GM12875 (cell line): ENCODE measurements around the gene IL37.

Experiments used
- H3K4me3 ChIP-seq: one replicate; pipeline ENCODE4 v1.5.1; 2011; ENCODE audit warnings: low read depth, low read length, control low read depth
- CTCF ChIP-seq: IDR thresholded peaks from 2 replicates; pipeline ENCODE4 v1.5.1; 2011; ENCODE audit warnings: low read depth, mild to moderate bottlenecking, control low read depth, inconsistent platforms, low read length, moderate library complexity, borderline replicate concordance; ENCODE audit not compliant: insufficient read depth

The IL37 gene

GRCh38 chr2:112917856-112918255 is 6.9 kb downstream of the IL37 start:
- no peak for TF ChIP-seq CTCF
- H3K4me3 ChIP-seq = no peak overlapping the region

GRCh38 chr2:112918256-112918655 is 7.3 kb downstream of the IL37 start:
- H3K4me3 ChIP-seq = no peak overlapping the region
- no peak for TF ChIP-seq CTCF

GRCh38 chr2:112919086-112919485 is 8.1 kb downstream of the IL37 start:
- no peak overlapping the region for H3K4me3 ChIP-seq
- no peak for TF ChIP-seq CTCF

- H3K4me3 ChIP-seq = no peak overlapping the region
- no peak for TF ChIP-seq CTCF
These were observed 10.1 kb downstream of the IL37 start for GRCh38 chr2:112920923-112921532.

- no peak for TF ChIP-seq CTCF
These were observed 11.0 kb downstream of the IL37 start for GRCh38 chr2:112921982-112922381.

GRCh38 chr2:112923237-112923966 is 12.4 kb downstream of the IL37 start:
- TF ChIP-seq CTCF = no peak
- no peak overlapping the region for H3K4me3 ChIP-seq

More at GRCh38 chr2:112921982-112922381, 11.0 kb downstream of the IL37 start:
- no peak overlapping the region for H3K4me3 ChIP-seq

- no peak overlapping the region for H3K4me3 ChIP-seq
- no peak for TF ChIP-seq CTCF
These were observed 13.0 kb downstream of the IL37 start for GRCh38 chr2:112923967-112924338.
